ENCODE measurements around the gene ATG7. TPM values are rescaled to one million over a fixed set of nuclear protein-coding genes. Genes with fewer than 3 reads are reported as not detected.

Gene ATG7
- total and polyA plus RNA-seq, 10 of the 15 experiments (the other 5 are each of a cell fraction or from before 2014, with no cell fraction given), result 13.5 to 49.5 (median 26.4) TPM

GRCh38 chr3:11534793-11535101 lies 262.6 kb downstream of the ATG7 start:
- FAIRE-seq (no peak), ATAC-seq (no peak), DNase-seq (ENCODE audit: low read depth, low spot score) (no peak)
- WGBS (ENCODE audit: insufficient coverage, insufficient replicate concordance, low lambda C conversion rate, missing lambda C conversion rate), result 100% methylated on average over 7 of the region's 7 CpGs
- H3K36me3 ChIP-seq (ENCODE audit: control insufficient read depth in 2 of 2, insufficient read depth in 2 of 2, low read length in 1 of 2), result no peaks in the 10 kb centered on the region
- no TSS peak for BruUV-seq (replicated peaks)
- POLR2A ChIA-PET, result no interaction called here
- in situ Hi-C loops (cut with MboI) (no loop called here), intact Hi-C loops (cut with micrococcal nuclease; ENCODE audit: unreplicated experiment) (no loop called here)
- H3K4me2 ChIP-seq (ENCODE audit: control insufficient read depth, insufficient read depth), result no peak overlapping the region
- SMC1A ChIA-PET (ENCODE audit: uncharacterized antibody, unreplicated experiment), result no interaction called here
- no peak overlapping the region for H3K9ac ChIP-seq (ENCODE audit: control insufficient read depth, insufficient read depth, low read length)
- no peaks in the 10 kb centered on the region for H3K79me2 ChIP-seq (ENCODE audit: control insufficient read depth, insufficient read depth, low read length)
- no peaks in the 10 kb centered on the region for H3K4me1 ChIP-seq (ENCODE audit: control insufficient read depth, insufficient read depth, low read length)
- RAD21 ChIA-PET (ENCODE audit: unreplicated experiment), result no interaction called here
- H3K27me3 ChIP-seq (replicated peaks in 1 of 2; ENCODE audit: control insufficient read depth in 2 of 2, insufficient read depth in 2 of 2, low read length in 1 of 2), result no peaks in the 10 kb centered on the region
- CTCF ChIA-PET, result interaction anchor here (0.6 to 1.1 kb wide), 2 partner anchors 91 to 117 kb away, joined by 3 read pairs; no protein-coding TSS in a partner anchor
- H3K9me3 ChIP-seq (replicated peaks; ENCODE audit: control insufficient read depth, insufficient read depth, low read length), result no peaks in the 10 kb centered on the region
- no peak overlapping the region for H3K27ac ChIP-seq (ENCODE audit: control insufficient read depth, insufficient read depth)
- no peak overlapping the region for H2AFZ ChIP-seq (ENCODE audit: control insufficient read depth, low read depth, low read length)
- no peak overlapping the region for H3K4me3 ChIP-seq
- no peaks in the 10 kb centered on the region for H4K20me1 ChIP-seq (ENCODE audit: control insufficient read depth, insufficient read depth)
- TF ChIP-seq ATF2 (IDR thresholded peaks at IDR 0.05; ENCODE audit: low read length) (no peak), ZNF207 (IDR thresholded peaks at IDR 0.05; ENCODE audit: borderline replicate concordance) (no peak), SRF (IDR thresholded peaks at IDR 0.05; ENCODE audit: low read depth in 2 of 2, low read length in 2 of 2) (no peak), ZNF24 (IDR thresholded peaks at IDR 0.05) (no peak), PRDM15 (CRISPR knock-in tag; IDR thresholded peaks at IDR 0.05) (no peak), BACH1 (IDR thresholded peaks at IDR 0.05; ENCODE audit: borderline replicate concordance) (no peak), ZBTB4 (CRISPR knock-in tag; IDR thresholded peaks at IDR 0.05) (no peak), FOS (IDR thresholded peaks at IDR 0.05; ENCODE audit: borderline replicate concordance, extremely low read depth, insufficient read length) (no peak), STAT3 (IDR thresholded peaks at IDR 0.05; ENCODE audit: low read depth, low read length) (no peak), SKIL (IDR thresholded peaks at IDR 0.05; ENCODE audit: low read depth, poor library complexity, severe bottlenecking) (no peak), GATAD2B (conservative IDR thresholded peaks at IDR 0.05; ENCODE audit: low read depth) (no peak), CTCF (IDR thresholded peaks at IDR 0.05 in 2 of 3, conservative IDR thresholded peaks at IDR 0.05 in 1 of 3; ENCODE audit: control insufficient read depth in 2 of 3, extremely low read depth in 1 of 3, insufficient read depth in 1 of 3, low read depth in 3 of 3, low read length in 3 of 3) (no peak)
